ENCODE data around the gene ZRANB3.
"Not testable (repeated sequence)": the region's sequence is repeated elsewhere in the genome, so short reads cannot be mapped to it uniquely, and the experiment has no call there.

The ZRANB3 gene

DNA sequence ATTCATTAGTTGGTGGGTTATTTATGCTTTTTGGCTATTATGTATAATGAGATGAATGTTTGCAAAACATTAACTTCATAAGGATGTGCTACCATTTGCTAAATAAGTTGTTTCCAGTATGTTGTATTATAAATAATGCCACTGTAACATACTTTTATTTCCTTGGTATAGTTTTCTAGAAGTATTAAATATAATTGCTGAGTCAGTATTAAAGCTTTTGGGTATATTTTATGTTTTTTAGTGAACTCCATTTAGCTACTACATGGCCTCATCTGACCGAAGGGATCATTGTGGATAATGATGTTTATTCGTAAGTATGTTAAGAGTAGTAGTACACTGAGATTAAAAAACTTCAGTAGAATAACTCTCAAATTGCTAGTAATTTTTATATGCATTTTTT is 405.1 kb downstream of the ZRANB3 start:
- no peak for DNase-seq (ENCODE audit: low read depth in 2 of 2)

DNA sequence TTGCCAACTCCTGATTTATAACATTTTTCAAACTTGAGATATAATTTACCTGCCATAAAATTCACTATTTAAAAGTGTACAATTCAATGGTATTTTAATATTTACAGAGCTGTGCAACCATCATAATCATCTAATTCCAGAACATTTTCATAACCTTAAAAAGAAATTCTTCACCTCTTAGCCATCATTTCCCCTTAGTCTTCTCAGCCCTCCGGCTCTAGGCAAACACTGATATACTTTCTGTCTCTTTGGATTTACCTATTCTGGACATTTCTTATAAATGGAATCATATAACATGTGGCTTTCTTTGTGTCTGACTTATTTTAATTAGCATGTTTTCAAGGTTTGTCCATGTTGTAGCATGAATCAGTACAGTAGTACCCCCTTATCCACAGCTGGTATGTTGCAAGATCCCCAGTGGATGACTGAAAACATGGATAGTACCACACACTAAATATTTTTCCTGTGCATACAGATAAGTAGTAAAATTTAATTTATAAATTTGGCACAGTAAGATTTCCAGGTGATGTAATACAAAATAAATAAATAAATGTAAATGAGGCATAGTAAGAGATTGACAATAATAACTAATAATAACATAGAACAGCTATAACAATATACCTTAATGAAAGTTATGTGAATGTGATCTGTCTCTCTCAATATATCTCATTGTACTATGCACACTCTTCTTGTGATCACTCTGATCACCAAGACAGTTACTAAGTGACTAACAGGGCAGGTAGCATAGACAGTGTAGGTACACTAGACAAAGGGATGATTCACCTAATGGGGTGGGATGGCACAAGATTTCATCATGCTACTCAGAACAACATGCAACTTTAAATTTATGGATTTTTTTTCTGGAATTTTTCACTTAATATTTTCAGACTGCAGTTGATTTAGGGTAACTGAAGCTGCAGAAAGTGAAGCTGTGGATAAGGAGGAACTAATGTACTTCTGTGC is 405.8 kb downstream of the ZRANB3 start:
- DNase-seq (ENCODE audit: low read depth in 2 of 2), result no peak

DNA sequence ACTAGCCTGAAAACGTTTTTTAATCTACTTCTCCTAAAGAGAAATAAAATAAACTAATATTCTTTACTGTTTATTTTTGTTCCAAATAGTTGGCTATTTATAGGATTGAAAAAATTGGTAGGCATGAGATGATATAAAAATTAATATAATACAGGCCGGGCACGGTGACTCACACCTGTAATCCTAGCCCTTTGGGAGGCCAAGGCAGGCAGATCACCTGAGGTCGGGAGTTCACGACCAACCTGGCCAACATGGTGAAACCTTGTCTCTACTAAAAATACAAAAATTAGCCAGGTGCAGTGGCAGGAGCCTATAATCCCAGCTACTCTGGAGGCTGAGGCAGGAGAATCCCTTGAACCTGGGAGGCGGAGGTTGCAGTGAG is 409.4 kb downstream of the ZRANB3 start:
- not testable (repeated sequence) for DNase-seq (ENCODE audit: low read depth in 2 of 2)

DNA sequence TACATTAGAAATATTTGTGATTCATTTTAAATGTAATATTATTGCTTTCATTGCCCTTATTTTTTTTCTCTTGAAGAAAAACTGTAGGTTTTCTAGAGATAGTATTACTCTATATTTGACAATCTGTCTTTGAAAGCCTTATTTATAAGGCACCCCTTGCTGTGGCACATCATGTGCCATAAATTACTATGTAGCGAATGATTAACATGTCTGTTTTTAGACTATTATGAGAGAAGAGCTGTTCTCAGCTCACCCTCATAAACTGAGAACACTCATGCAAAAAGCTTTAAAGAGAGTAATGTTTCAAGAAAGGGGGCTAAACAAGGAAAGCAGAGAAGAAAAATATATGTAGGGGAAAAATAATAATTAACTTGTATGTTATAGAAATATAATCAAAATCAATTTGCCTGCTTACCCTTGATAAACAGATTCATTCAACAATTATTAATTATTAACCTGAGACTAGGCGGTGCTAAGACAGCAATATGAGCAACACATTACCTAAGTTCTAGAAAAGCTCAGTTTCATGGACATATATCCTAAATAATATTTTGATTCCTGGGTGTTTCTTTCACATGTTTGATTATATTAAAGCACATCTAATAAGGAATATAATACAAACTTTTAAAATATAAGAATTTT is 409.9 kb downstream of the ZRANB3 start:
- no peak for DNase-seq (ENCODE audit: low read depth in 2 of 2)

DNA sequence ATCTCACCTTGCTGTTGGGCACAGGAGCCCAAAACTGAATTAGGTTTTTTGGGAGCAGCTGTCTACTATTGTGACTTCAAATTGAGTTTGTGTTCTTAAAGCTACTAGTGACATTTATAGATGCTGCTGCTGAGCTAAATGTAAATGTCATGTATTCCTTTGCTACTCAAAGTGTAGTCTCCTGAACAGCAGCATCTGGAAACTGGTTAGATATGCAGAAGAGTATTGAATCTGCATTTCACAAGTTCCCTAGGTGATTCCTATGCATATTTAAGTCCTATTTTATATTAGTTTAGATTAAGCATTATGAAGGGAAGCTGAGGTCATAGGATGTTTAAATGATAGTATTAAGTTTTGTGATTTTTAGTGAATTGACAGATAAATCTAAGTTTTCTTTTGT is 411.4 kb downstream of the ZRANB3 start:
- no peak for DNase-seq (ENCODE audit: low read depth in 2 of 2)

DNA sequence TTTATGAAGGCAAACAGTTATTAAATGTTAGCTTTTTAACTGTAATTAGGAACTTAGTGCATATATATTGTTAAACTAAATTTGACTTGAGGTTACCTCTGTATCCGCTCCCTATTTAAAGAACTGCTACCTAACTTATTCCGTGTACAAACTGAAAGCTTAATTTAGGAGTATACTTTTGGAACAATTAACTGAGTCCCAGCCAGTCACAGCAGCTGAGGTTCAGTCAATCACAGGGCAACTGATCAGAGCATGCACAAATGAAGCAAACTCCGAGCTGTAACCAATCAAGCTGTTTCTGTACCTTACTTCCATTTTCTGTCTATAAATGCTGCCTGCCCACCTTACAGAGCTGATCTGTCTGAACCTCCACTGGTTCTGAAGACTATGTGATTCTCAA is 417.7 kb downstream of the ZRANB3 start:
- no peak for DNase-seq (ENCODE audit: low read depth in 2 of 2)

DNA sequence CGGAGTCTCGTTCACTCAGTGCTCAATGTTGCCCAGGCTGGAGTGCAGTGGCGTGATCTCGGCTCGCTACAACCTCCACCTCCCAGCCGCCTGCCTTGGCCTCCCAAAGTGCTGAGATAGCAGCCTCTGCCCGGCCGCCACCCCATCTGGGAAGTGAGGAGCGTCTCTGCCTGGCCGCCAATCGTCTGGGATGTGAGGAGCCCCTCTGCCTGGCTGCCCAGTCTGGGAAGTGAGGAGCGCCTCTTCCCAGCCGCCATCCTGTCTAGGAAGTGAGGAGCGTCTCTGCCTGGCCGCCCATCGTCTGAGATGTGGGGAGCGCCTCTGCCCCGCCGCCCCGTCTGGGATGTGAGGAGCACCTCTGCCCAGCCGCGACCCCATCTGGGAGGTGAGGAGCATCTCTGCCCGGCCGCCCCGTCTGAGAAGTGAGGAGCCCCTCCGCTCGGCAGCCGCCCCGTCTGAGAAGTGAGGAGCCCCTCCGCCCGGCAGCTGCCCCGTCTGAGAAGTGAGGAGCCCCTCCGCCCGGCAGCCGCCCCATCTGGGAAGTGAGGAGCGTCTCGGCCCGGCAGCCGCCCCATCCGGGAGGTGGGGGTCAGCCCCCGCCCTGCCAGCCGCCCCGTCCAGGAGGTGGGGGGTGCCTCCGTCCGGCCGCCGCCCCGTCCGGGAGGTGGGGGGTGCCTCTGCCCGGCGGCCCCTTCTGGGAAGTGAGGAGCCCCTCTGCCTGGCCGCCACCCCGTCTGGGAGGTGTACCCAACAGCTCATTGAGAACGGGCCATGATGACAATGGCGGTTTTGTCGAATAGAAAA is 425.3 kb downstream of the ZRANB3 start:
- not testable (repeated sequence) for DNase-seq (ENCODE audit: low read depth in 2 of 2)

DNA sequence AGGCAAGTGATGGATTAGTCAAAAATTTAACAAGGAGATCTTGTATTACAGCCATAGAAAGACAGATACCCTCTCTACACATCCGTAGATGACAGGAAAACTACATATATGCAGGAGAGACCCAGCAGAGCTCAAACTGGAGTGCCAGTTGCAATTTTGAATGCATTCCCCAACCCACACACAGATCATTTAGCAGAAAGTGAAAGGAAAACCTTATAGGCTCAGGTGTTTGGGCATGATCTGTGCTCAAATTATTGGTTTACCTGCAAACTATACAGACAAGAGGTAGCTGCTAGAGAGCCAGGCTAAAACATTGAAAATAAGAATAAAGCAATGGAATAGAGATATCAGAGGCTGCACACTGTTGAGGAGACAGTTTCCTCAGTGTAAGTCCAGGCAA is 427.2 kb downstream of the ZRANB3 start:
- no peak for DNase-seq (ENCODE audit: low read depth in 2 of 2)

DNA sequence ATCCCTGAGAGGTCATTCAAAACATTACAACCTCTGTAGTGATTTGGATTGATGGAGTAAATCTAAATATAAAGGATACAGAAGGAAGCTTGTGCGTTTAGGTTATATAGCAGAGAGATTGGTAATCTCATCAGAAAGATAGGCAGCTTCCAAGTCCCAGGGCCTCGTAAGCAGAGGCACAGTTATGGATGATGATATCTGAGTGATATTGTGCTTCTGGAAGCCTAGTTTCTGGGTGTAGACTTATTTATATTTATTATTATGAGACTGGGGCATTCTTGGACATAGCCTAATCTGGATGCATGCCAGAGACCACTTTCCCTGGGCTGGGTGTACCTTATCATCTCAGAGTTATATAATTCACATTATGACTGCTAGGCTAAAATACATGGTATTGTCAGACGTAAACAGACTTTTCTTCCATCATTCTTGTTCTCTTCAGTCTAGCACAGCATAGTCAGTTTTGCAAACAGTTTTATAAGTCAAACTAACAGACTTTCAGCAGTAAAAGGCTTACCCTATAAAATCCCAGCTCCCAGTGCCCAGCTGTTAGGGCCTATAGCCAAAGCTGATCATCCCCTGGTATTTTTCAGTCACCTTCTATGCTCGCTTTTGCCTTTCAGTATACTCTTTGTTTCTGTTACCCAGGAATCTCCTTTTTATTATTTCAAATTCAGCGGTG is 431.1 kb downstream of the ZRANB3 start:
- no peak for DNase-seq (ENCODE audit: low read depth in 2 of 2)

DNA sequence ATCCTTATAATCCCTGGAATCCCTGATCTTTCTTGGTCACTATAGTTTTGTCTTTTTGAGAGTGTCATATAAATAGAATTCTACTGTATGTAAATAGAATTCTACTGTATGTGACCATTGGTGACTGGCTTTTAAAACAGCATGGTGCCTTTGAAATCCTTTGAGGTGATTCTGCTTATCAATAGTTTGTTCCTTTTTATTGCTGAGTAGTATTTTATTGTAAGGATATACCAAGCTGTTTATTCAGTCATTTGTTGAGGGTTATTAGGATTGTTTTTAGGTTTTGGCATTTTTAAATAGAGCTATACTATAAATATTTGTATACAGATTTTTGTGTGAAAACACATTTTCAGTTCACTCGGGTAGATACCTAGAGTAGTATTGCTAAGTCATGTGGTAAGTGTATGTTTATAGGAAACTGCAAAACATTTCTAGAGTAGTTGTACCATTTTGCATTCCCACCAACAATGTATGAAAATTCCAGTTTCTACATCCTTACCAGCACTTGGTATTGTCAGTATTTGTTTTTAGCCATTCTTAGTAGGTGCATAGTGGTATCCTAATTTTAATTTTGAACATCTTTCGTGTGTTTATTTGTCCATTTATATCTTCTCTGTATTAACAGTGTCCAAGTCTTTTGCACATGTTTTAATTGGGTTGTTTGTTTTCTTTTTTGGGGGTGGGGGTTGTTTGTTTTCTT is 433.3 kb downstream of the ZRANB3 start:
- no peak for DNase-seq (ENCODE audit: low read depth in 2 of 2)

DNA sequence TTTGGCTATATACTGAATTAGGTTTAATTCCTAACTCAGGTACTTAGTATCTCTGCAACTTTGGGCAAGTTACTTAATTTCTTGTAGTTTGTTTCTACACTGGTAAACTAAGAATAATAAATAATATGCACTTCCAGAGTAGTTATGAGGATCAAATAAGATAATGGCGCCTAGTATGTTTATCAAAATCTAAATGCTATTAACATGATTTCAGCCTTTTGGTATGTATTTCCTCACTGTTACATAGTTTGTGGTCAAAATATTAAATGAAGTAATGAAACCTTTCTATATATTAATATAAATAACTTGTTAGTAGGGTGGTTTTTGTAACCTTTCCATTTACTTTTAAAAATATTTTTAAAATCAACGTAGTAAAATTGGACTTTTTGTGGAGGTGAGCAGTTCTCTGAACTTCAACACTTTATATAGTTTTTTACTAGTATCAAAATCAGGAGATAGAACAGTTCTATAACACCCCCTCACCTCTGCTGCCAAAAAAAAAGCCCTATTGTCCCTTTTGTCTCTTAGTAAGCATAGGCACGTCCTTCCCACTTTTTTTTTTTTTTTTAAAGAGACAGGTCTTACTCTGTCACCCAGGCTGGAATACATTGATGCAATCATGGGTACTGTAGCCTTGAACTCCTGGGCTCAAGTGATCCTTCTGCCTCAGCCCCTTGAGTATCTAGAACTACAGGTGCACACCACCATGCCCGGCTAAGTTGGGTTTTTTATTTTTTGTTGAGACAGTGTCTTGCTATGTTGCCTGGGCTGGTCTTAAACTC is 434.2 kb downstream of the ZRANB3 start:
- no peak for DNase-seq (ENCODE audit: low read depth in 2 of 2)

DNA sequence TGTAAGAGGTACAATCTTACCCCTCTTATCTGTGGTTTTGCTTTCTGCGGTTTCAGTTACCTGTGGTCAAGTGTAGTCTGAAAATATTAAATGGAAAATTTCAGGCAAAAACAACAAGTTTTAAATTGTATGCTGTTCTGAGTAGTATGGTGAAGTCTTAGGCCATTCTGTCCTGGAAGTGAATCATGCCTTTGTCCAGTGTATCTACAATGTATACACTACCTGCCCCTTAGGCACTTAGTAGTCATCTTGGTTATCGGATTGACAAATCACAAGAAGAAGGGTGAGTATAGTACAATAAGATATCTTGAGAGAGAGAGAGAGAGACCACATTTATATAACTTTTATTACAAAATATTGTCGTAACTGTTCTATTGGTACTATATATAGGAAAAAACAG is 435.4 kb downstream of the ZRANB3 start:
- DNase-seq (ENCODE audit: low read depth in 2 of 2), result no peak

DNA sequence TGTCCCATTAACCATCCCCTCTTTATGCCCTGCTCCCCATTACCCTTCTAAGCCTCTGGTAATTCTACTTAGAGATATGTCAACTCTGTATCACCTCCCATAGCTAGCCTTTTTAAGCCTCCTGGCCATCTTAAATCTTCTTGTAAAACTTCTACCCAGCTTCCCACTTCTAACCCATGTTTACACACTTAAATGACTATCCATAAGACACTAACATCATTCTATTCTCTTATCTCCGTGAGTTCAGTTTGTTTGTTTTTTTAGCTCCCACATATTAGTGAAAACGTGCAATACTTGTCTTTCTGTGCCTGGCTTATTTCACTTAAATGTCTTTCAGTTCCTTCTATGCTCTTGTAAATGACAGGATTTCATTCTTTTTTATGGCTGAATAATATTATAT is 436.5 kb downstream of the ZRANB3 start:
- DNase-seq (ENCODE audit: low read depth in 2 of 2), result no peak

DNA sequence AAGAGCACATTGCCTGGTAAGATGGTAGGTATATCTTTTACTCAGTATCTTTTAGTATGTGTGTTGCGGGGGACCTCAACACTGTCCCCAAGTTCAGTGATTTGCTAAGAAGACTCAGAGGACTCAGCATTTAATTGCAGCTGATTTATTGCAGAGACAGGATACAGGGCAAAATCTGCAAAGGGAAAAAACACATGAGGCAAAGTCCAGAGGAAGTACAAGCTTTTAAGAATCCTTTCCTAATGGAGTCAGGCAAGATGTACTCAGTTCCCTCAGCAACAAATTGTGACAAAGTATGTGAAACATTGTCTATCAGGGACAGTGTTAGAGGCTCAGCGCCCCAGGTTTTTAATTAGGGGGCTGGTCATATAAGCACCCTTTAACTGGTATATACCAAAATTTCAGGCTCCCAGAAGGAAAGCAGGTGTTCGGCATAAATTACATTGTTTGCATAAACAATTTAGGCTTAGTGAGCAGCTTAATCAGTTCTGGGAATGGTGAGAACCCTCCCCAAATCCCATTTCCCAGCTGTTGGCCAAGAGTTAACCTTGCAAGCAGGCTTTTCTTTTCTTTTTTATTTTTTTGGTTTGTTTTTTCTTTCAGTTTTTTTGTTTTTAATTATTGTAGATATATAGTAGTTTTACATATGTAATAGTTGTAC is 437.2 kb downstream of the ZRANB3 start:
- DNase-seq (ENCODE audit: low read depth in 2 of 2), result no peak

DNA sequence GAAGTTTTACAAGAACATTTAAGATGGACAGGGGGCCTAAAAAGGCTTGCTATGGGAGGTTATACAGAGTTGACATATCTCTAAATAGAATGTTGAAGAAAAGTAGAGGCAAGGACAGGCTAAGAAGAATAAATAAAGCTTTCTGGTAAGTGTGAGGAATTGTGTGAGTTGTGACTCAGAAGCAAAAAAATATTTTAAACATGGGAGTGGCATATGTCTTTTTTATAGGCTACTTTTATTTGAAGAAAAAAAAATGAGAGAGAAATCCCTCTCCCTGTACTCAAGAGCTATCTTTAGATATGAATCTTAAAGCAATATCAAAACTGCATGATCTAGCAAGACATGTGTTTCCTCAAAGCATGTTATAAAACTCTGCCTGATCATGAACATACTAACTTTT is 437.8 kb downstream of the ZRANB3 start:
- no peak for DNase-seq (ENCODE audit: low read depth in 2 of 2)

DNA sequence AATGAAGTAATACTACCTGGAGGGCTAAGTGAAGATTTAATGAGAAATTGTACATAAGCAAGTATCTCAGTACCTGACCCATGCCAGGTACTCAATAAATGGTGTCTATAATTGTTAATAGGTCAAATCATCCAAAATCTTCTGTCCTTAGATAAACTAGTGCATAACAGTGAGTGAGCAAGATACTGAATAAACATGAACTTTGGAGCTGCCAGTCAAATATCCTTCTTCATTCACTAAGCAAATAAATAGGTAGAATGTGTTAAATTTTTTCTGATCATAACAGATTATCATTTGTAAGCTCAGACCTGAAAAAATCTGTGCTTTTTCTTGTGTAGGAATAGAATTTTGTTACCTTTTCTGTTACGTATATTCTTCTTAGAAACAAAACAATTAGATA is 439.3 kb downstream of the ZRANB3 start:
- no peak for DNase-seq (ENCODE audit: low read depth in 2 of 2)

DNA sequence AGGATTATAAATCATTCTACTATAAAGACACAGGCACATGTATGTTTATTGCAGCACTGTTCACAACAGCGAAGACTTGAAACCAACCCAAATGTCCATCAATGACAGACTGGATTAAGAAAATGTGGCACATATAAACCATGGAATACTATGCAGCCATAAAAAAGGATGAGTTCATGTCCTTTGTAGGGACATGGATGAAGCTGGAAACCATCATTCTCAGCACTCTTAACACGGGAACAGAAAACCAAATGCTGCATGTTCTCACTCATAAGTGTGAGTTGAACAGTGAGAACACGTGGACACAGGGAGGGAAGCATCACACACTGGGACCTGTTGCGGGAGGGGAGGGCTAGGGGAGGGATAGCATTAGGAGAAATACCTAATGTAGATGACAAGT is 441.4 kb downstream of the ZRANB3 start:
- DNase-seq (ENCODE audit: low read depth in 2 of 2), result not testable (repeated sequence)

All from stimulated activated CD4-positive, alpha-beta T cell treated with anti-CD3 and anti-CD28 coated beads, Interleukin-15, amount 100 ng/mL, for 48 hours (primary cell).